HepG2 (cell line): ENCODE measurements around the gene TEDC1. TPM values are rescaled to one million over a fixed set of nuclear protein-coding genes. Genes with fewer than 3 reads are reported as not detected.

ENCODE experiments used
- CAMTA2 ChIP-seq: sonication (generic); formaldehyde crosslinking; IDR thresholded peaks from 2 replicates; pipeline ENCODE4 v1.4.0; 2020; ENCODE audit warnings: mild to moderate bottlenecking, missing genetic modification reagents, borderline replicate concordance
- CTCF ChIP-seq: sonication (generic); formaldehyde crosslinking; IDR thresholded peaks from 2 replicates; pipeline ENCODE4 v1.5.0; 2020; ENCODE audit warnings: mild to moderate bottlenecking, missing genetic modification reagents, moderate library complexity
- DPF2 ChIP-seq: sonication (generic); formaldehyde crosslinking; IDR thresholded peaks from 2 replicates; pipeline ENCODE4 v1.4.0; 2020; ENCODE audit warnings: mild to moderate bottlenecking, low read depth, missing genetic modification reagents, borderline replicate concordance
- KDM5A ChIP-seq: fragments of 200-600 bp; sonication (generic); IDR thresholded peaks from 2 replicates; pipeline ENCODE4 v1.7.0; 2018; ENCODE audit warnings: antibody characterized with exemption, mild to moderate bottlenecking, low read length, borderline replicate concordance
- KLF15 ChIP-seq: sonication (generic); formaldehyde crosslinking; IDR thresholded peaks from 2 replicates; pipeline ENCODE4 v1.8.1; 2023; ENCODE audit warnings: borderline replicate concordance, mild to moderate bottlenecking, inconsistent platforms, missing genetic modification reagents, mixed read lengths
- MAFG ChIP-seq: sonication (generic); formaldehyde crosslinking; IDR thresholded peaks from 2 replicates; pipeline ENCODE4 v1.5.1; 2020; ENCODE audit warnings: mild to moderate bottlenecking, missing genetic modification reagents
- MYNN ChIP-seq: sonication (generic); formaldehyde crosslinking; IDR thresholded peaks from 2 replicates; pipeline ENCODE4 v1.4.0; 2020; ENCODE audit warnings: mild to moderate bottlenecking, low read depth, missing genetic modification reagents
- POLR2G ChIP-seq: fragments of 200-400 bp; formaldehyde crosslinking; IDR thresholded peaks from 2 replicates; pipeline ENCODE4 v1.6.1; 2018; ENCODE audit warnings: mild to moderate bottlenecking, low read depth, low read length, moderate library complexity
- TCF12 ChIP-seq, 2 experiments: fragments of 450-650 bp in 1 of 2; sonication (generic) in 1 of 2; formaldehyde crosslinking in 1 of 2; IDR thresholded peaks; 2 replicates each; pipeline versions ENCODE4 v1.6.1 to v1.8.0; 2017 to 2022; ENCODE audit warnings: antibody characterized with exemption in 1 of 2, mild to moderate bottlenecking in 1 of 2, missing genetic modification reagents in 1 of 2, moderate library complexity in 1 of 2
- TCF7 ChIP-seq: sonication (generic); IDR thresholded peaks from 2 replicates; pipeline ENCODE4 v1.6.1; 2016; ENCODE audit warnings: antibody characterized with exemption, low read depth
- TRIM22 ChIP-seq: fragments of 450-650 bp; IDR thresholded peaks from 2 replicates; pipeline ENCODE4 v1.6.1; 2017
- ZBTB1 ChIP-seq: sonication (generic); formaldehyde crosslinking; IDR thresholded peaks from 2 replicates; pipeline ENCODE4 v1.4.0; 2020; ENCODE audit warnings: missing genetic modification reagents, borderline replicate concordance
- ZBTB25 ChIP-seq: IDR thresholded peaks from 2 replicates; pipeline ENCODE4 v1.6.1; 2018; ENCODE audit warnings: missing genetic modification reagents
- ZBTB7B ChIP-seq: sonication (generic); formaldehyde crosslinking; IDR thresholded peaks from 2 replicates; pipeline ENCODE4 v1.4.0; 2020; ENCODE audit warnings: missing genetic modification reagents
- ZKSCAN1 ChIP-seq: fragments of 150-350 bp; IDR thresholded peaks from 2 replicates; pipeline ENCODE4 v1.6.1; 2014; ENCODE audit warnings: low read length
- ZNF329 ChIP-seq: sonication (generic); formaldehyde crosslinking; IDR thresholded peaks from 2 replicates; pipeline ENCODE4 v1.9.0; 2021; ENCODE audit warnings: low read depth, mild to moderate bottlenecking, missing genetic modification reagents
- ZNF362 ChIP-seq: sonication (generic); formaldehyde crosslinking; IDR thresholded peaks from 2 replicates; pipeline ENCODE4 v1.4.0; 2020; ENCODE audit warnings: missing genetic modification reagents, mild to moderate bottlenecking, borderline replicate concordance
- ZNF431 ChIP-seq: sonication (generic); formaldehyde crosslinking; IDR thresholded peaks from 2 replicates; pipeline ENCODE4 v1.9.0; 2022; ENCODE audit warnings: missing genetic modification reagents, low read depth, mild to moderate bottlenecking, borderline replicate concordance
- ZNF432 ChIP-seq: sonication (generic); formaldehyde crosslinking; IDR thresholded peaks from 2 replicates; pipeline ENCODE4 v1.5.0; 2020; ENCODE audit warnings: missing genetic modification reagents, mild to moderate bottlenecking, borderline replicate concordance
- ZNF484 ChIP-seq: sonication (generic); formaldehyde crosslinking; IDR thresholded peaks from 2 replicates; pipeline ENCODE4 v1.5.1; 2020; ENCODE audit warnings: mild to moderate bottlenecking, low read depth, missing genetic modification reagents, borderline replicate concordance
- ZNF501 ChIP-seq: sonication (generic); formaldehyde crosslinking; IDR thresholded peaks from 2 replicates; pipeline ENCODE4 v1.5.1; 2020; ENCODE audit warnings: mild to moderate bottlenecking, moderate library complexity, missing genetic modification reagents
- ZNF572 ChIP-seq: sonication (generic); formaldehyde crosslinking; IDR thresholded peaks from 2 replicates; pipeline ENCODE4 v1.5.1; 2020; ENCODE audit warnings: mild to moderate bottlenecking, missing genetic modification reagents
- ZNF839 ChIP-seq: sonication (generic); formaldehyde crosslinking; IDR thresholded peaks from 2 replicates; pipeline ENCODE4 v1.4.0; 2020; ENCODE audit warnings: missing genetic modification reagents, mild to moderate bottlenecking, borderline replicate concordance
- ZSCAN30 ChIP-seq: sonication (generic); formaldehyde crosslinking; IDR thresholded peaks from 2 replicates; pipeline ENCODE4 v1.5.0; 2020; ENCODE audit warnings: mild to moderate bottlenecking, missing genetic modification reagents
- polyA plus RNA-seq, 8 experiments: library from polyadenylated mRNA; depleted of rRNA in 3 of 8; stranded (reverse) in 7 of 8; unstranded in 1 of 8; fragments of >200 nt; fragmentation: Illumina TruSeq in 4 of 8; extraction: Trizol in 4 of 8; gene quantifications; 2 replicates each; pipeline versions ENCODE4 v1.2.1 to v1.2.3, GENCODE V29; 2011 to 2016; ENCODE audit warnings: low read depth in 4 of 8, missing spikeins in 1 of 8, mixed read lengths in 1 of 8; ENCODE audit not compliant: insufficient read depth in 1 of 8
- total RNA-seq, 5 experiments: library from RNA; depleted of rRNA; stranded (reverse); fragments of >200 nt; fragmentation: Illumina TruSeq; extraction: Trizol; gene quantifications; 2 replicates each; pipeline ENCODE4 v1.2.3, GENCODE V29; 2016; ENCODE audit warnings: low read depth in 1 of 5

Gene TEDC1
- total and polyA plus RNA-seq, 2 of the 13 experiments (the other 11 are each of a cell fraction or from before 2014, with no cell fraction given): 5.7 to 27.4 TPM

GRCh38 chr14:105527826-105528585 is 37.0 kb downstream of the TEDC1 start (continued):
- TF ChIP-seq ZBTB25 (CRISPR knock-in tag) (no peak), DPF2 (CRISPR knock-in tag) (no peak), ZNF329 (CRISPR knock-in tag) (no peak), ZNF362 (CRISPR knock-in tag) (no peak), KLF15 (CRISPR knock-in tag) (no peak), ZNF432 (no peak), ZBTB7B (CRISPR knock-in tag) (peak; percentile 31; the same call in 1 of the 2 replicates), TCF12 (IDR thresholded peaks at IDR 0.05) (no peak), TCF12 (CRISPR knock-in tag; IDR thresholded peaks at IDR 0.05) (no peak), KDM5A (no peak), ZBTB1 (no peak), MYNN (CRISPR knock-in tag) (0 out of 2 replicates have a peak, but pooled peaks have one; percentile 38), ZKSCAN1 (no peak; the same call in 1 of the 2 replicates), CTCF (CRISPR knock-in tag) (peak; percentile 93), ZSCAN30 (no peak), ZNF431 (CRISPR knock-in tag) (0 out of 2 replicates have a peak, but pooled peaks have one; percentile 12), TRIM22 (no peak), TCF7 (no peak), CAMTA2 (CRISPR knock-in tag) (no peak), ZNF484 (no peak), MAFG (CRISPR knock-in tag) (no peak), POLR2G (0 out of 2 replicates have a peak, but pooled peaks have one; percentile 28), ZNF501 (CRISPR knock-in tag) (peak; percentile 67), ZNF839 (CRISPR knock-in tag) (0 out of 2 replicates have a peak, but pooled peaks have one; percentile 37), ZNF572 (CRISPR knock-in tag) (0 out of 2 replicates have a peak, but pooled peaks have one; percentile 45)
